Measurements from ENCODE around the gene EIF2S1. TPM values are rescaled to one million over a fixed set of nuclear protein-coding genes. Genes with fewer than 3 reads are reported as not detected.
A peak's percentile ranks its signal among the peaks of the same experiment; 100 is the strongest.
"Not testable (repeated sequence)": the region's sequence is repeated elsewhere in the genome, so short reads cannot be mapped to it uniquely, and the experiment has no call there.

Gene EIF2S1
- total and polyA plus RNA-seq, 2 donors: 71.6 to 107 TPM

- no peaks in the 10 kb centered on the region for H3K36me3 ChIP-seq (ENCODE audit: insufficient read depth)
- DNase-seq (ENCODE audit: extremely low spot score): no peak
- peaks cover 2% of the 10 kb centered on the region for H3K4me1 ChIP-seq (ENCODE audit: insufficient read depth)
- H3K27ac ChIP-seq (ENCODE audit: low read depth): no peak overlapping the region
- 87% methylated on average over 9 of the region's 9 CpGs for WGBS
- no peak overlapping the region for H3K4me3 ChIP-seq (ENCODE audit: low read depth, low read length)
These were observed 50.2 kb downstream of the EIF2S1 start for GRCh38 chr14:67410313-67410712.

GRCh38 chr14:67411370-67411769 is 51.2 kb downstream of the EIF2S1 start:
- Histone ChIP-seq H3K4me1 (ENCODE audit: insufficient read depth) (peaks cover 2% of the 10 kb centered on the region), H3K36me3 (ENCODE audit: insufficient read depth) (no peaks in the 10 kb centered on the region), H3K4me3 (ENCODE audit: low read depth, low read length) (peak overlapping the region; percentile 28), H3K27ac (ENCODE audit: low read depth) (no peak overlapping the region)
- WGBS: 39% methylated on average over 8 of the region's 8 CpGs
- no peak for DNase-seq (ENCODE audit: extremely low spot score)

GRCh38 chr14:67411820-67412421 is 51.8 kb downstream of the EIF2S1 start, which contains the start of gene PLEK2:
TSS of gene PLEK2 (minus strand) at chr14:67412165. CDS start at chr14:67412059, 106 bp downstream.
- peak within 1 kb of the TSS; percentile 28 for H3K4me3 ChIP-seq (ENCODE audit: low read depth, low read length)
- no peak for DNase-seq (ENCODE audit: extremely low spot score)
- WGBS: 3% methylated on average over 63 of the region's 63 CpGs
- no peak within 1 kb of the TSS for H3K27ac ChIP-seq (ENCODE audit: low read depth)
- no peaks in the 10 kb centered on the region for H3K36me3 ChIP-seq (ENCODE audit: insufficient read depth)
- H3K4me1 ChIP-seq (ENCODE audit: insufficient read depth): peaks cover 2% of the 10 kb centered on the region

GRCh38 chr14:67413806-67414769 is 54.0 kb downstream of the EIF2S1 start:
- peaks cover 2% of the 10 kb centered on the region for H3K4me1 ChIP-seq (ENCODE audit: insufficient read depth)
- H3K4me3 ChIP-seq (ENCODE audit: low read depth, low read length): no peak overlapping the region
- no peaks in the 10 kb centered on the region for H3K36me3 ChIP-seq (ENCODE audit: insufficient read depth)
- no peak for DNase-seq (ENCODE audit: extremely low spot score)
- no peak overlapping the region for H3K27ac ChIP-seq (ENCODE audit: low read depth)
- WGBS: 55% methylated on average over 3 of the region's 3 CpGs

- H3K27ac ChIP-seq (ENCODE audit: low read depth); H3K36me3 ChIP-seq (ENCODE audit: insufficient read depth); DNase-seq (ENCODE audit: extremely low spot score); H3K4me3 ChIP-seq (ENCODE audit: low read depth, low read length); H3K4me1 ChIP-seq (ENCODE audit: insufficient read depth): not testable (repeated sequence)
- WGBS: 90% methylated on average over 5 of the region's 5 CpGs
These were observed 55.5 kb downstream of the EIF2S1 start for GRCh38 chr14:67415610-67416009.

- DNase-seq (ENCODE audit: extremely low spot score): no peak
- Histone ChIP-seq H3K27ac (ENCODE audit: low read depth) (no peak overlapping the region), H3K4me1 (ENCODE audit: insufficient read depth) (no peaks in the 10 kb centered on the region), H3K36me3 (ENCODE audit: insufficient read depth) (no peaks in the 10 kb centered on the region), H3K4me3 (ENCODE audit: low read depth, low read length) (no peak overlapping the region)
- WGBS: 65% methylated on average over 8 of the region's 8 CpGs
These were observed 56.0 kb downstream of the EIF2S1 start for GRCh38 chr14:67416085-67416484.

- no peak overlapping the region for H3K4me3 ChIP-seq (ENCODE audit: low read depth, low read length)
- no peak overlapping the region for H3K27ac ChIP-seq (ENCODE audit: low read depth)
- H3K36me3 ChIP-seq (ENCODE audit: insufficient read depth): no peaks in the 10 kb centered on the region
- no peak for DNase-seq (ENCODE audit: extremely low spot score)
- 82% methylated on average over 2 of the region's 2 CpGs for WGBS
- H3K4me1 ChIP-seq (ENCODE audit: insufficient read depth): no peaks in the 10 kb centered on the region
These were observed 56.7 kb downstream of the EIF2S1 start for GRCh38 chr14:67416810-67417209.

GRCh38 chr14:67417633-67418032 is 57.5 kb downstream of the EIF2S1 start:
- Histone ChIP-seq H3K36me3 (ENCODE audit: insufficient read depth) (no peaks in the 10 kb centered on the region), H3K4me3 (ENCODE audit: low read depth, low read length) (no peak overlapping the region), H3K27ac (ENCODE audit: low read depth) (no peak overlapping the region), H3K4me1 (ENCODE audit: insufficient read depth) (no peaks in the 10 kb centered on the region)
- WGBS: 77% methylated on average over 3 of the region's 3 CpGs
- DNase-seq (ENCODE audit: extremely low spot score): no peak

GRCh38 chr14:67418401-67419191 is 58.5 kb downstream of the EIF2S1 start:
- 77% methylated on average over 11 of the region's 11 CpGs for WGBS
- Histone ChIP-seq H3K4me3 (ENCODE audit: low read depth, low read length) (no peak overlapping the region), H3K27ac (ENCODE audit: low read depth) (peak overlapping the region; percentile 33), H3K4me1 (ENCODE audit: insufficient read depth) (no peaks in the 10 kb centered on the region), H3K36me3 (ENCODE audit: insufficient read depth) (no peaks in the 10 kb centered on the region)
- DNase-seq (ENCODE audit: extremely low spot score): no peak

- H3K36me3 ChIP-seq (ENCODE audit: insufficient read depth): no peaks in the 10 kb centered on the region
- H3K4me1 ChIP-seq (ENCODE audit: insufficient read depth): no peaks in the 10 kb centered on the region
- no peak overlapping the region for H3K4me3 ChIP-seq (ENCODE audit: low read depth, low read length)
- 79% methylated on average over 12 of the region's 12 CpGs for WGBS
- H3K27ac ChIP-seq (ENCODE audit: low read depth): no peak overlapping the region
- no peak for DNase-seq (ENCODE audit: extremely low spot score)
These were observed 60.1 kb downstream of the EIF2S1 start for GRCh38 chr14:67420102-67420739.

- WGBS: 88% methylated on average over 11 of the region's 11 CpGs
- DNase-seq (ENCODE audit: extremely low spot score): no peak
- Histone ChIP-seq H3K27ac (ENCODE audit: low read depth) (no peak overlapping the region), H3K36me3 (ENCODE audit: insufficient read depth) (no peaks in the 10 kb centered on the region), H3K4me3 (ENCODE audit: low read depth, low read length) (no peak overlapping the region), H3K4me1 (ENCODE audit: insufficient read depth) (no peaks in the 10 kb centered on the region)
These were observed 61.5 kb downstream of the EIF2S1 start for GRCh38 chr14:67421356-67422224.

- DNase-seq (ENCODE audit: extremely low spot score): no peak
- Histone ChIP-seq H3K4me1 (ENCODE audit: insufficient read depth) (no peaks in the 10 kb centered on the region), H3K4me3 (ENCODE audit: low read depth, low read length) (no peak overlapping the region), H3K27ac (ENCODE audit: low read depth) (no peak overlapping the region), H3K36me3 (ENCODE audit: insufficient read depth) (no peaks in the 10 kb centered on the region)
- 71% methylated on average over 2 of the region's 2 CpGs for WGBS
These were observed 63.3 kb downstream of the EIF2S1 start for GRCh38 chr14:67423424-67423823.
